ENCODE data around the gene TUBD1. TPM values are rescaled to one million over a fixed set of nuclear protein-coding genes. Genes with fewer than 3 reads are reported as not detected.
A peak's percentile ranks its signal among the peaks of the same experiment; 100 is the strongest.

The TUBD1 gene
- total RNA-seq, 2 experiments from 2014 or later: 7.3 to 9.4 TPM

DNA sequence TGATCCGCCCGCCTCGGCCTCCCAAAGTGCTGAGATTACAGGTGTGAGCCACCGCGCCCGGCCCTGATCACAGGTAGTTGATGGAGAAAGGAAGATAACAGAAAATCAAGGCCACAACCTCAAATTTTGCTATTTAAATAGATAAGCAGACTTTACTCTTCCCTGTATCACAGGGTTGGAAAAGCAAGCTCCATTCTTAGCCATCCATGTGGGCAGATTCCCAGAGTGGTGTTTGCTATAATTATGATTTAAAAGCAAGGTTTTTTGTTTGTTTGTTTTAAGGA is 44.4 kb downstream of the TUBD1 start:
- ATAC-seq (ENCODE audit: poor library complexity): no peak
- no peaks in the 10 kb centered on the region for H3K36me3 ChIP-seq (ENCODE audit: insufficient read depth, low read length)
- peaks cover 74% of the 10 kb centered on the region for H3K4me1 ChIP-seq (ENCODE audit: insufficient read depth, low read length)
- no peaks in the 10 kb centered on the region for H3K27me3 ChIP-seq (ENCODE audit: control insufficient read depth in 1 of 2, insufficient read depth in 2 of 2, low read length in 2 of 2)
- Mint-ChIP-seq H3K9me3 (no peaks in the 10 kb centered on the region), H3K27me3 (no peaks in the 10 kb centered on the region), H3K4me1 (ENCODE audit: low read depth) (peaks cover 61% of the 10 kb centered on the region), H3K4me3 (no peak overlapping the region), H3K36me3 (ENCODE audit: low read depth) (no peaks in the 10 kb centered on the region), H3K27ac (peak overlapping the region; percentile 78)
- no peak overlapping the region for H3K27ac ChIP-seq (ENCODE audit: low read depth in 1 of 2, low read length in 2 of 2)
- H3K9me3 ChIP-seq (ENCODE audit: control insufficient read depth in 1 of 2, insufficient read depth in 1 of 2, low read length in 2 of 2): no peaks in the 10 kb centered on the region
- ChIA-PET CTCF (interaction anchor here (0.6 to 1.7 kb wide), 4 partner anchors 11 to 470 kb away, joined by 3 to 13 read pairs (median 4); no protein-coding TSS in a partner anchor), POLR2A (interaction anchor here (1.0 to 4.6 kb wide), 4 partner anchors 10 to 87 kb away, joined by 3 to 36 read pairs (median 5); partner anchors contain the start of genes RPS6KB1 and TUBD1)
- no peak for DNase-seq
- TF ChIP-seq, protein P1, sequence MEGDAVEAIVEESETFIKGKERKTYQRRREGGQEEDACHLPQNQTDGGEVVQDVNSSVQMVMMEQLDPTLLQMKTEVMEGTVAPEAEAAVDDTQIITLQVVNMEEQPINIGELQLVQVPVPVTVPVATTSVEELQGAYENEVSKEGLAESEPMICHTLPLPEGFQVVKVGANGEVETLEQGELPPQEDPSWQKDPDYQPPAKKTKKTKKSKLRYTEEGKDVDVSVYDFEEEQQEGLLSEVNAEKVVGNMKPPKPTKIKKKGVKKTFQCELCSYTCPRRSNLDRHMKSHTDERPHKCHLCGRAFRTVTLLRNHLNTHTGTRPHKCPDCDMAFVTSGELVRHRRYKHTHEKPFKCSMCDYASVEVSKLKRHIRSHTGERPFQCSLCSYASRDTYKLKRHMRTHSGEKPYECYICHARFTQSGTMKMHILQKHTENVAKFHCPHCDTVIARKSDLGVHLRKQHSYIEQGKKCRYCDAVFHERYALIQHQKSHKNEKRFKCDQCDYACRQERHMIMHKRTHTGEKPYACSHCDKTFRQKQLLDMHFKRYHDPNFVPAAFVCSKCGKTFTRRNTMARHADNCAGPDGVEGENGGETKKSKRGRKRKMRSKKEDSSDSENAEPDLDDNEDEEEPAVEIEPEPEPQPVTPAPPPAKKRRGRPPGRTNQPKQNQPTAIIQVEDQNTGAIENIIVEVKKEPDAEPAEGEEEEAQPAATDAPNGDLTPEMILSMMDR (IDR thresholded peaks at IDR 0.05): no peak
- H3K4me3 ChIP-seq (ENCODE audit: low read length): no peak overlapping the region
- intact Hi-C loops (cut with DNase I, micrococcal nuclease): no loop called here

DNA sequence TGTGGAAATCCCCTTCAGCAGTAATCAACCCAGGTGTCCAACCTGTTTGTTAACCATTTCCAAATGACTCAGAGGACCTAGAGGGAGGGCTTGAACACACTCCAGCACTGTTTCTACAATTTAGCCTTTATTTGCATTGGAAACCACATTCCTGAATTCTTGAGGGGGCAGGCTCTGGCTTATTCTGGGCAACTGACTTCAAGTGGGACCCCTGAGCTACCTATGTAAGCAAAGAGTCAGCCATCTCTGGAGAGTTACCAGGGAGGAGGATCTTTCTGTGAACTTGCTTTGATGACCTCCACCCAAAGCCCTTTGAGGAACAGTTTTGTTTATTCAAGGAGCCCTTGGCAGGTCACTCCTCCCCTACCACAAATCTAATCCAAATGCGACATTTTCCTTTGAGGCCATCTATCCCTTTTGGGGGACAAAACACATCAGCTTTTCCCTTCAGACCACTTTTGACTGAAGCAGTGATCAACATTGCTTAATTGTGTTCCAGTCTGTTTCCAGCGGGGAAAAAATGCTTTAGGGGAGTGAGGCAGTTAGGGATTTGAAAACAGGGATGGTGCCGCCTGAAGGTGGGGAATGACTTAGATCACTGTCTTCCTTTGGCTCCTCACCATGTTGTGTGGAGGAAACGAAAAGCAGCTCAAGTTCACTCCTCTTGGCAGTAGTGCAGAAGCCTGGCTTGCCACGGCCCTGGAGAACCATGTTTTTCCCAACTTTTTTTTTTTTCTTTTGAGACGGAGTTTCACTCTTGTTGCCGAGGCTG is 46.2 kb downstream of the TUBD1 start:
- H3K9me3 Mint-ChIP-seq: no peaks in the 10 kb centered on the region
- intact Hi-C loops (cut with DNase I, micrococcal nuclease): no loop called here
- no peaks in the 10 kb centered on the region for H3K27me3 ChIP-seq (ENCODE audit: control insufficient read depth in 1 of 2, insufficient read depth in 2 of 2, low read length in 2 of 2)
- no peaks in the 10 kb centered on the region for H3K9me3 ChIP-seq (ENCODE audit: control insufficient read depth in 1 of 2, insufficient read depth in 1 of 2, low read length in 2 of 2)
- ATAC-seq (ENCODE audit: poor library complexity): peak; percentile 72
- peak overlapping the region; percentile 21 to 35 for H3K27ac ChIP-seq (ENCODE audit: low read depth in 1 of 2, low read length in 2 of 2)
- H3K36me3 ChIP-seq (ENCODE audit: insufficient read depth, low read length): no peaks in the 10 kb centered on the region
- peaks cover 6% of the 10 kb centered on the region for H3K36me3 Mint-ChIP-seq (ENCODE audit: low read depth)
- peak overlapping the region; percentile 20 for H3K4me3 Mint-ChIP-seq
- no peaks in the 10 kb centered on the region for H3K27me3 Mint-ChIP-seq
- H3K27ac Mint-ChIP-seq: peak overlapping the region; percentile 86
- peak in 3 of 14 experiments; percentile 62 to 79 (median 76) for DNase-seq
- TF ChIP-seq, protein P1 (IDR thresholded peaks at IDR 0.05): no peak
- H3K4me1 Mint-ChIP-seq (ENCODE audit: low read depth): peaks cover 62% of the 10 kb centered on the region
- CTCF ChIA-PET: interaction anchor here (0.8 to 1.4 kb wide), 3 partner anchors 13 to 93 kb away, joined by 3 to 5 read pairs (median 4); no protein-coding TSS in a partner anchor
- POLR2A ChIA-PET: interaction anchor here (1.2 to 4.6 kb wide), 4 partner anchors 8 to 227 kb away, joined by 3 to 36 read pairs (median 6); partner anchors contain the start of gene CLTC
- no peak overlapping the region for H3K4me3 ChIP-seq (ENCODE audit: low read length)
- H3K4me1 ChIP-seq (ENCODE audit: insufficient read depth, low read length): peaks cover 64% of the 10 kb centered on the region

DNA sequence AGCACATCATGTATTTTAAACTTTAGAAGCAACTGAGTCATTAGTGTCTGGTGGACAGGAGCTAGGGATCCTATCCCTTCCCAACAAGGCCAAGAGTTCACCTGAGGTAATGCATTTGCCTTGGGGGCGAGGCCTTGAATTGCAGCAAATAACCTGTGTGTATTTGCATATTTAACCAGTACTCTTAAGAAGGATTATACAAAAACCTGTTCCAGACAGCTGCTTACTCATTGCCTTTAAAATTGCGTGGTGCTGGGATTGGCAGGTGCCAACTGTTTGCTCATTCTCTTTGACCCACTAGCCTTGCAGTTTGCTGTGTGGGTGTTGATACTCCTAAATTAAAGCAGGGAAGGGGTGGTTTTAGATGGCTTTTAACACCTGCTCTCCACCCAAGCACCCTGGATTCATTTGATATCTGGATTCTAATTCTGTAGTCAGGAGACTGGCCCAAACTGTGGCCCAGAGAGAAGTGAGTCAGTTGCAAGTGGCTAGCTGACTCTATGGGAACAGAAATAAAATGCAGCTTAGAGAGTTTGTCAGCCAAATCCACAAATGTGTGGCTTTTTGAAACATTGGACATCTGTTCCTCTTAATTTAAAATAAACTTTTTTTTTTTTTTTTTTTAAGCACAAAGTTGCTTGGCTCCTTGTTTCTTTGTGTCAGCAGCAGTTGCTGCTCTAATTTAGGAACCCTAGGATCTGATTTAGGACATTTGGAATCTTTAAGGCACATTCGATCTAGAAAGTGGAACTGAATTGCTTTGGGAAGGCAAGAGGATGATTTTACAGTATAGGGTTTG is 46.9 kb downstream of the TUBD1 start:
- POLR2A ChIA-PET: interaction anchor here (0.7 to 4.6 kb wide), 6 partner anchors 8 to 62 kb away, joined by 3 to 36 read pairs (median 3); partner anchors contain the start of gene TUBD1
- Mint-ChIP-seq H3K4me3 (peak overlapping the region; percentile 65), H3K27ac (peak overlapping the region; percentile 86), H3K36me3 (ENCODE audit: low read depth) (peaks cover 11% of the 10 kb centered on the region), H3K4me1 (ENCODE audit: low read depth) (peaks cover 70% of the 10 kb centered on the region), H3K27me3 (no peaks in the 10 kb centered on the region), H3K9me3 (no peaks in the 10 kb centered on the region)
- ATAC-seq (ENCODE audit: poor library complexity) (peak; percentile 33), DNase-seq (peak in 3 of 14 experiments; percentile 43 to 49 (median 44))
- Histone ChIP-seq H3K4me1 (ENCODE audit: insufficient read depth, low read length) (peaks cover 64% of the 10 kb centered on the region), H3K9me3 (ENCODE audit: control insufficient read depth in 1 of 2, insufficient read depth in 1 of 2, low read length in 2 of 2) (no peaks in the 10 kb centered on the region), H3K27me3 (ENCODE audit: control insufficient read depth in 1 of 2, insufficient read depth in 2 of 2, low read length in 2 of 2) (no peaks in the 10 kb centered on the region), H3K27ac (ENCODE audit: low read depth in 1 of 2, low read length in 2 of 2) (peak overlapping the region; percentile 32 to 35), H3K36me3 (ENCODE audit: insufficient read depth, low read length) (no peaks in the 10 kb centered on the region), H3K4me3 (ENCODE audit: low read length) (no peak overlapping the region)
- intact Hi-C loops (cut with DNase I, micrococcal nuclease): no loop called here
- CTCF ChIA-PET: interaction anchor here (1.4 kb wide), 1 partner anchor 92 kb away, joined by 4 read pairs; no protein-coding TSS in a partner anchor
- TF ChIP-seq, protein P1 (IDR thresholded peaks at IDR 0.05): no peak
